HL-60/S4 treated with phorbol 12-myristate 13-acetate at 8.2 ng/mL for 4 days and 3 days (cell line): ENCODE measurements around the gene PPP2R2D.

ENCODE experiments used
- in situ Hi-C: fragments of 300-500 bp; cut with MboI; formaldehyde crosslinking; loops from 2 replicates; pipeline ENCODE4 v1.15.0; 2022; ENCODE audit warnings: low sequenced_read_pairs

PPP2R2D gene

DNA sequence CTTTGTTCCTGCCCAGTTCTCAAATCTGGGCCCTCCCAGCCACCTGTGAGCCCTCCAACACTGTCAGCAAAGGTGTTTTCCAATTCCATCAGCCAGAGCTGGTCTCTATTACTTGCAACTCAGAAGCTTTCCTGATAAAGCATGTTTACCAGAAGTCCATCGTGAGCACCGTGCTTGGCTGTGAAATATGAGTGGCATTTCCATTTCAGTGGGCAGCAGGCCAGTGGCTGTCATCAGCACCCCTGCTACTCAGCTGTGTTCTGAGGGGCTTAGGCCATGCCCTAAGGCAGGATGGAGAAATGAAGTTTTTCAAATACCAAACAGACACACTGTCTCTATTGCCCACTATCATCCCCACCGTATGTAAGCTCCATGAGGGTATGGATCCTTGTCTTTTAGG lies 93.6 kb downstream of the PPP2R2D start:
- in situ Hi-C loops, result no loop called here

DNA sequence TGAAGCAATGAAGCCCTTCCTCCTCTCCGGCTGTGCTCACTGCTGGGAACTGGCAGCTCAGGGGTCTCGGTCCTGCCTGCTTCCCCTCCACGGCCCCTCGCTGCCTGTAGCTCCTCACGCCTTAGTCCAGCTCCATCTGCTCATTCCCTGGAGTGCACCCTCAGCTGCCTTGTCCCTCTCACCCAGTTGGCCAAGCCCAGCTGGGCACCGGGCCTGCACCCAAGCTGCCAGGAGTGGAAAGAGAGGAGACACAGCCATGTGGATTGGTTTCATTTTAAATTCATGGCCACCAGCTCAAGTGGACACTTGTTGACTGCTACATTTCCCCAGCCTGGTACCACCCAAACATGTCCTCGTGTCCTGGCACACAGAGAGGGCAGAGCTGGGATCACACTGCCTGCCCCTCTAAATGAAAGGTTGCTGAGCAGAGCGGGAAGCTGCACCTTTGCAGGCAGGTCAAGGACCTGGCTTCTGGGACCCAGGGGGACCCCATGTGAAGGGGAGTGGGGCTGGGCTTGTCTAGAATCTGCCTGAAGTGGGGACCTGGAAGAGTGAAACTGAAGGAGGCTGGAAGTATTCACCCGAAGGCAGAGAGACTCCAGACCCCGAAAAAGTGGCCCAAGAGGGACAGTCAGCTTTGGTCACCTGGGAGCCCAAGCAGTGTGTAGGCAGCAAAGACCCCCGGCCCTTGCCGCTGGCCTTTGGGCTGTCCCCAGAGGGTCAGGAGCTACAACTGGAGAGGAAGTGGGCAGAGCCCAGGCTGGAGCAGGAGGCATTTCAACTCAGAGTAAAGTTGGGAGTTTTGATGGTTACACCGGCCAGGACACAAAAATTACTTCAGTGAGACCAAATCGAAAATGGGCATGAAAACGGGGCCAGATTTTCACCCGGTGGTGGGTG lies 95.9 kb downstream of the PPP2R2D start:
- in situ Hi-C loops, result no loop called here

DNA sequence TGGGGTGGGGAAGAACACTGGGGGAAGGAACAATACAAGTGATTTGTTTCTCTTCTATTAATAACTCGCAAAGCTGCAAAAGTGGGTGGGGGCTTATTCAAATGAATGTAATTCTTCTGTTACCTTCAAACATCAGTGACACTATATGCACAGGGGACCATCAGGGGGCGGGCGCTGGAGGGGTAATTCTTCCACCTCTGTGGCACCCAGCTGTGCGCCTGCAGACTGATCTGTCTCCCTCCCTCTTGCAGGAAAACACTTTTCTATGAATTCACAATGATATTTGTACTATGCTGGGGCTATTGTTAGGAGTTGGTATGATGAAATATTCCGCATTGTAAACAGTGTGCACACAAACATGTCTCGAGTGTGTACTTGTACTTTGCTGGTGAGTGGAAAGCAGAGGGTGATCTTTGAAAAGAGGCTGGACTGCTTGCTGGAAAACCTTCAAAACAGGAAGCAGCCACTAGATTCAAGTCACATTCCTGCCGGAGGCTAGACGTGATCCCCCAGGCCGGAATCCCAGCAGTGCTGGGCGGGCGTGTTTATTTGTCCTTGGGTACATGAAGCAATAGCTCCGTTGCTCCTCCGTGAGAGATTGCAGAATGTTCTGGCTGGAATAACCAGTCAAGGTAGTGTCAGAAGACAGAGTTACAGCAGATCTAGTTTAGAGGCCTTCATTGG lies 96.7 kb downstream of the PPP2R2D start:
- in situ Hi-C loops, result no loop called here

DNA sequence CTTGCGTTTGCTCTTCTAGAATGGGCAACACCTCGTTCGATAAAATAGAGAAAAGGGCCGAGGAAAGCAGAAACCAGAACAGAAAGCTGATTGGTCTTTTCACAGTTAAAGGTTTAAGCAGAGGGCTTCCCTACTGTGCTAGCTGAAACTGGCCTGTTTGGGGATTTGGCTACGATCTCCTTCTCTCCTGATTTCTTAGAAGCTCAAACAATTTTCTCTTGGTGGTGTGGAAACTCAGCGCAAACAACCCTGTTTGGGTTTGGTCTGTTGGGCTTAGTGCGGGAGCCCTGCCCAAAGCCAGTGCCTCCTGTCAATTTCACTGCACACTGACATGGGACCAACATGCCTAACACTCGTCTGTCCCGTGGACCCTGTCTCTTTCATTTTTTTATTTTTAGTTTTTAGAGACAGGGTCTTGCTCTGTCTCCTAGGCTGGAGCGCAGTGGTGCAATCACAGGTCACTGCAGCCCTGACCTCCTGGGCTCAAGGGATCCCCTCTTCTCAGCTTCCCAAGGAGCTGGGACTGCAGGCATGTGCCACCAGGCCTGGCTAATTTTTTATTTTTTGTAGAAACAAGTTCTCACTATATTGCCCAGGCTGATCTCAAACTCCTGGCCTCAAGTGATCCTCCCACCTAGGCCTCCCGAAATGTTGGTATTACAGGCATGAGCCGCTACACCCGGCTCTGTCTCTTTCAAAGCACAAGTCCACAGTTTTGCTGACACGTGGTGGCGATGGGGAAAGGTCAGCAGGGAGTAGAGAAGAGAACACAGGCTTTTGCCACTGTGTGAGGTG lies 97.4 kb downstream of the PPP2R2D start:
- in situ Hi-C loops, result no loop called here

DNA sequence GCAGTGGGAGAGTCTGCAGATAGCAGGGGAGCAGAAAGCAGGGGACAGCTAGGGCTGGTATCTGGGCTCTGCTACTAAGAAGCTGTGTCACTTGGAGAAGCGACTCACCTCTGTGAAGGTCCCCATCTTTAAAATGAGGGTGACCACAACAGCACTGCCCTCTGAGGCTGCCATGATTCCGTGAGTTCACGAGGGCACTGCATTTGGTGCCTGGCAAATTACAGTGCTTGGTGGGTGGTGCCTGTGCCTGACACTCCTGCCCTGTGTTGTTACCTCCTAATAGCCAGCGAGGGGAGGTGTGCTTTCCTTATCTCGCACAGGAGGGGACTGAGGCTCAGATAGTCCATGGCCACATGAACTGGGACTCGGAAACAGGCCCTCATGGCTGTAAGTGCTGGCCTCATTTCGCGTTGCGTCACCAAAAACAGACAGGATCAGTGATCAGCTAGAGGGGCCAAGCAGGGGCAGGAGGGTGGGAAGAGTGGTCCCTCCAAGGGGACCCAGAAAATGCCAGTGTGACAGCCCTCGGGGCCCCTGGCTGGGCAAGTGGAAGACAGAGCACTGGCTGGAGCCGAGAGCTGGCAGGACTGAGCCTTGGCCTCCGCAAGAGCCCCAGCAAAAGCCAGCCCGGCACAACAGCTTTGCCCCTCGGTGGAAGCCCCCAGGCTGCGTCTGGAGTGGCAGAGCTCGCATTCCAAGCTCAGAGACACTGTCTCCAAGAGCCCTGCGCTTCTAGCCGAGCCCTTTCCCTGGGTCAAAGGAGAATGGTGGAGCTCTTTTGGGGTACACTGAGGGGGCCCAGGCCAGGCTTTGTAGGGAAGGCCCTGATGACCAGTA lies 98.3 kb downstream of the PPP2R2D start:
- in situ Hi-C loops, result no loop called here

DNA sequence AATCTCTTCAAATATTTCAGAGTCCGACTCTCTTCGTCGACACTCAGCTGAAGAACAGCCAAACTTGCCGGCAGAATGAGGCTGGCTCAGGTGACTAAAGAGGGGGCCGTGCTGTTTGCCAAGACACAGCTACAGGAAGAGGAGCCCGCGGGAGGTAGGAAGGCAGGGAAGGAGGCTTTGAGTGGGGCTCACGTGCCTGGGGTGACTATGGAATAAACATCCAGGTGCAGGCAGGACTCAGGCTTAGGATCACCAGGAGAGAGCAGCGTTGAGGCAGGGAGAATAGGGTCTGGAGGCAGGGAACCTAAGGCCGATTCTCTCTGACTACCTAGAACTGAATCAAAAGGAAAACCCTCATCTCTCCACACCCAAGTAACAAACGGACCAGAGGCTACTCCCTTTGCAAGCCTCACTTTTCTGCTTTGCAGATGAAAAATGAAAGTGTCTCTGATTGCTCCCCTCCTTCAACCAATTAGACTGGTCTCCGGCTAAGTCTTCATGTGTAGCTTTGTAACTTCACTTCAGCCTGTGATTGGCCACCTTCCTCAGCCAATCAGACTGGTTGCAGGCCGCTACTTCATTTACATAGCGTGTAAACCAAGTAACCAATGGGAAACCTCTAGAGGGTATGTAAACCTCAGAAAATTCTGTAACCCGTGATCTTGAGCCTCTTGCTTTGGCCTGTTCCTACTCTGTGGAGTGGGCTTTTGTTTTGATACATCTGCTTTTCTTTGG lies 100.6 kb downstream of the PPP2R2D start:
- in situ Hi-C loops, result no loop called here

DNA sequence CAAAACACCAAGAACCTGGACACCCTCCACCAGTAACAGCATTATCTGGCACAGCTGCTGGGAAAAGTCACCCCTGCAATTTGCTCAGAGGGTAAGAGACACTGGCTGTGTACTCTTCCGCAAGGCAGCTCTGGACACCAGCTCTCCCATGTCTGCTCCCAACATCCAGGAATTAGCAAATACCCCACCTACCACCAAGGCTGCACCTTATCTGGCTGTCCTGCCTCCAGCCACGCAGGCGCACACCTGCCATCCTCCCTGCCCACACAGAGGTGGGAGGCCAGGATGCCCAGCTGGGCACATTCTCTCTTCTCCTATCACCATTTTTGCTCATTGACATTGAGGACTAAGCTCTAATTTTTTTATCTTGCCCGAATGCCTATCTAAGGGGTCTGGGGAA lies 101.2 kb downstream of the PPP2R2D start:
- in situ Hi-C loops, result no loop called here

DNA sequence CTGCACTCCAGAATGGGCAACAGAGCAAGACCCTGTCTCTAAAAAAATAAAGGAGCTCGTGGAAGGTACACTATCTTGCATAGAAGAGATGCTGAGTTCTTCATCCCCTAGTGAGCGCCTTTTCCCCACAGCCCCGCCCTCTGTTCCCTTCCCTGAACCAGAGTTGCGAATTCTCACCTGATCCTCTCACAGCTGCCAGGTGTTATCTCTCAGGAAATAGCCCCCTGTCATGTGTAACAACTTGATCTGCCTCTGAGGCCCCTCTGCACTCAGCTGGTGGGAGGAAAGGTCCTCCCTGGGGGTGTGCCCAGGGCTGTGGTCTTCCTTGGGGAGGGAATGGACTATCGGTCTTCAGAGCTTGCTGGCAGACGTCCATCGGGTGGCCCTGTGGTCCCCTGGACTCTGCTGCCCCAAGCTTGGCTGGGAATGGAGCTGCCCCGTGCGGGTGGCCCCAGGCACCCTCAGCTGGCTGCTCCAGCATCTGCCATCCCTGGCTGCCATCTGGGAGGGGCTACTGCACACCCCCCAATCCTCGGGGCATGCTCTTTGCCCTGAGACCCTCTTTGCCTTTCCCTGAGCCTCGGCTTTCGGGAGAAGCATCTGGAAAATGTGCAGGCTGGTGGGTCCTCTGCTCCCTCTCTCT lies 102.6 kb downstream of the PPP2R2D start:
- in situ Hi-C loops, result no loop called here

DNA sequence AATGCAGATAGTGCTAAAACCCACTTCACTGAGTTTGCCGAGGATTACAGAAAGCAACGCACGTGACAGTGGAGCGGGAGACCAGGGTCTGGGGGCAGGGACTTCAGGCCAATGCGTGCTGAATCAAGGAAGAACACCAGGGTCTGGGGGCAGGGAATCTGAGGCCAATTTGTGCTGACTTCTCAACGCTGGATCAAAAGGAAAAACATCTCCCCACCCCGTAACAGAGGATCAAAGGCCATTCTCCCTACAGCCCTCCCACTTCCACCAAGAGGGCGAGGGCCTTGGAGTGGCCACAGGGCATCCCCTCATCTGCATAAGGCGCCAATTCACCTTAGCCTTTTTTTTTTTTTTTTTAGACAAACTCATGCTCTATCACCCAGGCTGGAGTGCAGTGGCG lies 103.2 kb downstream of the PPP2R2D start:
- in situ Hi-C loops, result no loop called here

DNA sequence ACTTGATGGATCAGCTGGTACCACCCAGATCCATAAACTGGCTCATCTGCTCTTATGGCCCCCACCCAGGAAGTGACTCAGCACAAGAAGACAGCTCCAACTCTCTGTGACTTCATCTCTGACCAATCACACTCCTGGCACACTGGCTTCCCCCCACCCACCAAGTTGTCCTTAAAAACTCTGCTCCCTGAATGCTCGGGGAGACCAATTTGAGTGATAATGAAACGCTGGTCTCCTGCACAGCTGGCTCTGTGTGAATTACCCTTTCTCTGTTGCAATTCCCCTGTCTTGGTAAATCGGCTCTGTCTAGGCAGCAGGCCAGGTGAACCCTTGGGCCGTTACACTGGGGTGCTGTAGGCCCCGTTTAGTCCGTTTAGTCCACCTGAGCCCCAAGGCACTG lies 104.3 kb downstream of the PPP2R2D start:
- in situ Hi-C loops, result no loop called here

DNA sequence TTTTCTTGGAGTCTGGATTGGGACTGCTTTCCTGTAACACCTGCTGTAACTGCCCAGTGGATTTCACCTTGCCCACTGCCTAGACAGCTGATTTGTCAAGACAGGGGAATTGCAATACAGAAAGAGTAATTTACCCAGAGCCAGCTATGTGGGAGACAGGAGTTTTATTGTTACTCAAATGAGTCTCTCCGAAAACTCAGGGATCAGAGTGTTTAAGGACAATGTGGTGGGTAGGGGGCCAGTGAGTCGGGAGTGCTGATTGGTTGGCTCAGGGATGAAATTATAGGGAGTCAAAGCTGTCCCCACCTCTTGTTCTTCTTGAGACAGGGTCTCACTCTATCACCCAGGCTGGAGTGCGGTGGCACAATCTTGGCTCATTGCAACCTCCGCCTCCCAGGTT lies 106.2 kb downstream of the PPP2R2D start:
- in situ Hi-C loops, result no loop called here

DNA sequence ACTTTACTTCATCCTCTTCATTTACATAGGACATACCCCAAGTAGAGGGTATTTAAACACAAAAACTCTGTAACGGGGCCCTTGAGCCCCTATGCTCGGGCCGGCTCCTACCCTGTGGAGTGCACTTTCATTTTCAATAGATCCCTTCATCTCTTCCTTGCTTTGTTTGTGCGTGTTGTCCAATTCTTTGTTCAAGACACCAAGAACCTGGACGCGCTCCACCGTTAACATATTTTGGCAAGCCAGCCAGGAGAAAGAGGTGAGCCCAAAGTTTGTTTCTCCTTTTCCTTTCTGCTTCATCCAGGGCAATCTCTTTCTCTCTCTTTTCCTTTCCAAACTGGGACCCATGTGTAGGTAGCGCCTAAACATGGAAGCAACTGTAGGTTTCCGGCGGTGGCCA lies 106.9 kb downstream of the PPP2R2D start:
- in situ Hi-C loops, result no loop called here
